Upper lobe of right lung (tissue), 1 donor: ENCODE results near the gene HNRNPAB. TPM values are rescaled to one million over a fixed set of nuclear protein-coding genes. Genes with fewer than 3 reads are reported as not detected.

ENCODE experiments used
- ATAC-seq: fragments of 200-7000 bp; cut with Tn5 transposase; one replicate; pipeline ENCODE4 v1.9.1; 2020; ENCODE audit warnings: mild to moderate bottlenecking, moderate library complexity
- DNase-seq: peaks from one replicate; pipeline ENCODE4 v3.0.0-alpha.2; 2020
- H3K27ac ChIP-seq: fragments of 200-600 bp; one replicate; pipeline ENCODE4 v1.8.0; 2022
- H3K27me3 ChIP-seq: fragments of 200-600 bp; one replicate; pipeline ENCODE4 v1.8.0; 2022; ENCODE audit warnings: mild to moderate bottlenecking
- H3K36me3 ChIP-seq: fragments of 200-600 bp; one replicate; pipeline ENCODE4 v1.8.0; 2022
- H3K4me1 ChIP-seq: fragments of 200-600 bp; one replicate; pipeline ENCODE4 v1.8.0; 2022
- H3K4me3 ChIP-seq: fragments of 200-600 bp; one replicate; pipeline ENCODE4 v1.8.0; 2022; ENCODE audit warnings: mild to moderate bottlenecking
- H3K9me3 ChIP-seq: fragments of 200-600 bp; one replicate; pipeline ENCODE4 v1.8.0; 2022
- intact Hi-C: fragments of 100-400 bp; cut with DNase I; formaldehyde crosslinking; loops from one replicate; pipeline ENCODE4 v1.11.0; 2022
- total RNA-seq: library from RNA; stranded (reverse); fragmentation: NEBNext Ultra II Directional; extraction: Animal tissue kit (Norgen Biotek cat#: 25700); gene quantifications from one replicate; pipeline ENCODE4 v1.2.1, GENCODE V29; 2021
- TF ChIP-seq, protein P1 (sequence below): fragments of 200-600 bp; IDR thresholded peaks from one replicate; pipeline ENCODE4 v1.8.0; 2022; ENCODE audit warnings: antibody characterized with exemption
- donor health status: DM: no; HTN: yes; CAD: no; lungs with severe emphysema.

The HNRNPAB gene
- total RNA-seq, 1 donor from 2014 or later = 116 TPM

DNA sequence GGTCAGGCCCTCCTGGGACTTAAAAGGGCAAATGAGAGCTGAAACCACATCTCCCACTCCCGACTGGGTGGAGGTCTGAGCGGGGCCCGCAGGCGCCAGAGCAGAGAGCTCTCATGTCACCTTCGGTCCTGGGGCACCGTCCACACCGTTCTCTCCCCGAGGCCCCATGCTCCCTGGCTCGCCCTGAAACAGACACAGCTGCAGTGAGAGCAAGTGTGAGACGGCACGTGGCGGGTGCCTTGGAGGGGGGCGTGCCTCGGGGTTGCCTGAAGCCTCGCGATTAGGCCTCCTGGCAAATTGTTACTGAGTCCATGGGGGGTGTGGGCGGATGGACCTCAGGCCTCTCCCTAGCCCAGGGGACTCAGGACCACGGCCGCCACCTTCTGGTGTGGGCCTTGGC is 52.4 kb downstream of the HNRNPAB start:
- no peak overlapping the region for H3K27ac ChIP-seq
- no peaks in the 10 kb centered on the region for H3K9me3 ChIP-seq
- TF ChIP-seq, protein P1, sequence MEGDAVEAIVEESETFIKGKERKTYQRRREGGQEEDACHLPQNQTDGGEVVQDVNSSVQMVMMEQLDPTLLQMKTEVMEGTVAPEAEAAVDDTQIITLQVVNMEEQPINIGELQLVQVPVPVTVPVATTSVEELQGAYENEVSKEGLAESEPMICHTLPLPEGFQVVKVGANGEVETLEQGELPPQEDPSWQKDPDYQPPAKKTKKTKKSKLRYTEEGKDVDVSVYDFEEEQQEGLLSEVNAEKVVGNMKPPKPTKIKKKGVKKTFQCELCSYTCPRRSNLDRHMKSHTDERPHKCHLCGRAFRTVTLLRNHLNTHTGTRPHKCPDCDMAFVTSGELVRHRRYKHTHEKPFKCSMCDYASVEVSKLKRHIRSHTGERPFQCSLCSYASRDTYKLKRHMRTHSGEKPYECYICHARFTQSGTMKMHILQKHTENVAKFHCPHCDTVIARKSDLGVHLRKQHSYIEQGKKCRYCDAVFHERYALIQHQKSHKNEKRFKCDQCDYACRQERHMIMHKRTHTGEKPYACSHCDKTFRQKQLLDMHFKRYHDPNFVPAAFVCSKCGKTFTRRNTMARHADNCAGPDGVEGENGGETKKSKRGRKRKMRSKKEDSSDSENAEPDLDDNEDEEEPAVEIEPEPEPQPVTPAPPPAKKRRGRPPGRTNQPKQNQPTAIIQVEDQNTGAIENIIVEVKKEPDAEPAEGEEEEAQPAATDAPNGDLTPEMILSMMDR = no peak
- DNase-seq (no peak), ATAC-seq (no peak)
- no peaks in the 10 kb centered on the region for H3K36me3 ChIP-seq
- H3K4me3 ChIP-seq = no peak overlapping the region
- intact Hi-C loops = no loop called here
- no peaks in the 10 kb centered on the region for H3K27me3 ChIP-seq
- no peaks in the 10 kb centered on the region for H3K4me1 ChIP-seq

DNA sequence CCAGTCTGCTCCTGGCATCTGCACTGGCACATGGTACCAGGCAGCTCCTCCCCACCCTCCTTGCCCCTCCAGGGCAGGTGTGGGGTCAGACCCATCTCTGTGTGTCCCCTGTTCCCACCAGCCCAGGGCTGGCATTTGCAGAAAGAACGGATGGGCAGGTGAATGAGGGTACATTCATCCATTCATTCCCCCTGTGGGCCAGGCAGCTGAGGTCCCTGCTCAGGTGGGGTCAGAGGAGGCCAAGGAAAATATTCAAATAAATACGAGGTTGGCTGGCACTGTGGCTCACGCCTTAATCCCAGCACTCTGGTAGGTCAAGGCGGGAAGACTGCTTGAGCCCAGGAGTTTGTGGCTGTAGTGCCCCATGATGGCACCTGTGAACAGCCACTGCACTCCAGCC is 53.3 kb downstream of the HNRNPAB start:
- Histone ChIP-seq H3K27me3 (no peaks in the 10 kb centered on the region), H3K4me1 (no peaks in the 10 kb centered on the region), H3K9me3 (no peaks in the 10 kb centered on the region), H3K27ac (no peak overlapping the region), H3K4me3 (no peak overlapping the region), H3K36me3 (no peaks in the 10 kb centered on the region)
- intact Hi-C loops = no loop called here
- TF ChIP-seq, protein P1 = no peak
- DNase-seq (no peak), ATAC-seq (no peak)

DNA sequence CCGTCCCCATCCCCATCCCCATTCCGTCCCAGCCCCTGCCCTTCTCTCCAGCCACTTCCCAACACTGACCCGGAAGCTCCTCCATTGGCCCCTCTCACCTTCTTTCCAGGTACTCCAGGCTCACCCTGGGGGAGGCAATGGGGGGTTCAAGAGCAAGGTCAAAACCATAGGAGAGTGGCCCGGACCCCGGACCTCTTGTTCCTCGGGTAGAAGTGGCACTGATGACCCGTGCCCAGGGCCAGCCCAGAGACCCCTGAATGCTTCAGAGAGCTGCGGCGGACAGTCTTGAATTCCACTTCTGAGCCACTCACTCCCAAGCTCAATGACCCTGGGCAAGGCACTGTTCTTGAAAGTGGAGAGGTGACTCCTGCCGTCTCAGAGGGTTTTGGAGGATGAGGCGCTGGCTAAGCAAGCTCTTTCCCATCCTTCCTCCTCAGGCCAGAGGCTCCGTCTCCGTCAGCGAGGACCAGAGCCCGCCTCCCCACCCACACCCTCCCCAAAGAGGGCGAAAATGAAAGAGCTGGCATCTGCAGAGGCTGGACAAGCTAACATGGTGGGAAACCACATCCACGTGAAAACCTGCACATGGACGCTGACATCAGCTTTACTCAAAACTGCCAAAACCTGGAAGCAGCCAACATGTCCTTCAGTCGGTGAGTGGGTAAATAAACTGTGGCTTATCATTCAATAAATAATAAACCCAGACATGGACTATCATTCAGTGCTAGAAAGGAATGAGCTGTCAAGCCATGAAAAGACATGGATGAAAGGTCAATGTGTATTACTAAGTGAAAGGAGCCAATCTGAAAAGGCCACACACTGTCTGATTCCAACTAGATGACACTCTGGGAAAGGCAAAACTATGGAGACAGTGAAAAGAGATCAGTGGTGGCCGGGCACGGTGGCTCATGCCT is 55.5 kb downstream of the HNRNPAB start:
- no peak for DNase-seq
- Histone ChIP-seq H3K27ac (no peak overlapping the region), H3K4me1 (no peaks in the 10 kb centered on the region), H3K27me3 (no peaks in the 10 kb centered on the region), H3K9me3 (no peaks in the 10 kb centered on the region), H3K36me3 (no peaks in the 10 kb centered on the region), H3K4me3 (no peak overlapping the region)
- ATAC-seq = no peak
- TF ChIP-seq, protein P1 = no peak
- intact Hi-C loops = no loop called here

Other genes with a start within 250 kb of the HNRNPAB start
- gene PROP1, start 208.3 kb upstream of the HNRNPAB start, total RNA-seq = not detected
- 5.2 TPM for gene N4BP3, start 91.0 kb upstream of the HNRNPAB start, total RNA-seq
- 44.7 TPM for gene RMND5B, start 73.5 kb upstream of the HNRNPAB start, total RNA-seq
- gene NHP2, start 50.6 kb upstream of the HNRNPAB start, total RNA-seq = 60.1 TPM
- not detected for gene GMCL2, start 17.2 kb upstream of the HNRNPAB start, total RNA-seq
- 96.1 TPM for gene PHYKPL, start 28.3 kb downstream of the HNRNPAB start, total RNA-seq